Ramos (cell line): ENCODE results near the gene GNB5.

Source experiments
- in situ Hi-C: fragments of 300-500 bp; cut with MboI; formaldehyde crosslinking; loops from one replicate; pipeline ENCODE4 v1.14.3; 2022; ENCODE audit warnings: low sequenced_read_pairs; ENCODE audit not compliant: unreplicated experiment

GNB5 gene

DNA sequence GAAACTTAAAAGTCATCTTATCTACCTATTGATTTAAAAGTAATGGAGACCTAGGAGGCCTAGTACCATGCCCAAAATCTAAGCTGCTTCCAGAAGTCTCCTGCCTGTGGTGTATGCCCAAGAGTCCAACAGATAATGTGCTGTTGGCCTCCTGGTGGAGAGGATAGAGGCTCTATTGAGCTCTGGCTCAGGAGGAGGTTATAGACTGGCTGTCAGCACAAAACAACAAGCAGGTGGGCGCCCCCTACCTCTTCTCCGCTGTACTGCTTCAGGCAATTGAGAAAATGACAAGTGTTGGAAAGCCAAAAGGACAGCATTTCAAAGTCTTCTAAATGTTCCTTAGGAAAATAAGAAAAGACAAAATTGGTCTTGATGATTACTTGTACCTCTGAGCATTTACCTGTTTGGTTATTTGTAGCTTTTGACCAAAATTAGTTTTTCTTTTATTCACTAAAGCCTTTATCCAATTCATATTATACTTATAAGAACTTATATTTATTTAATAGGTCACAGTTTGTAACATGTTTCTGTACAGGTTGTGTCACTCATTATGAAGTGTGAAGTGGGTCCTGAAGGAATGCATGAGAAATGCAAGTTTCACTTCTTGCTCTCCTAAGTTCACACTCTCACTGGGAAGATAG, 17.2 kb upstream of the GNB5 start:
- in situ Hi-C loops: no loop called here

GRCh38 chr15:52207191-52207590, 16.0 kb upstream of the GNB5 start:
- in situ Hi-C loops: no loop called here

DNA sequence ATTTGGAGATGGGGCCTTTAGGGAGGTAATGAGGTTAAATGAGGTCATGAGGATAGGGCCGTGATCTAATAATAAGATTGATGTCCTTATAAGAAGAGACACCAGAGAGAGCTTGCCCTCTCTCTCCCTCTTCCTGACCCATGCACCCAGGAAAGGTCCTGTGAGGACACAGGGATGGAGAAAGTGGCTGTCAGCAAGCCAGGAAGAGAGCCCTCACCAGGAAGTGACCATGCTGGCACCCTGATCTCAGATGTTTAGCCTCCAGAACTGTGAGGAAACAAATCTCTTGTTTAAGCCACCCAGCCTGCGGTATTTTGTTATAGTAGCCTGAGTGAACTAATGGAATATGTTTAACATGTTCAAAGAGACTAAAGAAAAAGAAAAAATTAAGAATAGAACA, 15.3 kb upstream of the GNB5 start:
- in situ Hi-C loops: no loop called here

DNA sequence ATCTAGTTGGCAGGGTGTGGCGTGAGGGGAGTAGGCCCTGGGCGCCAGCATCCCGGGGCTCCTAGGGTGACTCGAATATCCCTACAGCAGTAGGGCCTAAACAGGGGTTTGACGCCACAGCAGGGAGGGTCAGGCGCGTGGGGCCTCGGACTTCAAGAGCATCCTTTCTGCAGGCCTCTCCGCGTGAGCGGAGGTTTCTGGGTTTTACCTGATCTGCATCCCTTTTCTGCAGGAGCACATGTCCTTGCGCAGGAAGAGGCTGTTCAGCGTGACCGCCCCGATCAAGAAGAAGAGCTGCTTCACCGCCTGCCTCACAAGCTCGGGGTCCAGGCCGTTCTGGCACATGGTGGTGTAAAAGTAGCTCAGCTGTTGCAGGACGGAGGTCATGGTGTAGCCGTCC, 13.5 kb upstream of the GNB5 start:
- in situ Hi-C loops: no loop called here

DNA sequence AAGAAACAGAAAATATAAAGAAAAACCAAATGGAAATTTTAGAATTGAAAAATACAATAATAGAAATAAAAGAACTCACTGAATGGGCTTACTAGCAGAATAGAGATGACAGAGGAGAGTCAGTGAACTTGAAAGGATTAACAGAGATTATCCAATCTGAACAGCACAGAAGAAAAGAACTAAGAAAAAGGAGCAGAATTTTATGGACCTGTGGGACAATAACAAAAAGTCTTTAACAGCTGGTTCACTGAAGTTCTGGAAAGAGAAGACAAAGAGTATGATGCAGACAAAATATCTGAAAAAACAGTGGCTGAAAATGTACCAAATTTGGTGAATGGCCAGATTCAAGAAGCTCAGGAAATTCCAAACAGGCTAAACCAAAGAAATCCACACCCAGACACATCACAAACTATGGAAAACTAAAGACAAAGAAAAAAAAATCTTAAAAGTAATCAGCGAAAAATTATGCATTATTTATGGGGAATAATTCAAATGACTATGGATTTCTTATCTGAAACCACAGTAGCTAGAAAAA, 9.7 kb upstream of the GNB5 start:
- in situ Hi-C loops: no loop called here

- in situ Hi-C loops: no loop called here
Measured at GRCh38 chr15:52199271-52199670, 8.1 kb upstream of the GNB5 start.

DNA sequence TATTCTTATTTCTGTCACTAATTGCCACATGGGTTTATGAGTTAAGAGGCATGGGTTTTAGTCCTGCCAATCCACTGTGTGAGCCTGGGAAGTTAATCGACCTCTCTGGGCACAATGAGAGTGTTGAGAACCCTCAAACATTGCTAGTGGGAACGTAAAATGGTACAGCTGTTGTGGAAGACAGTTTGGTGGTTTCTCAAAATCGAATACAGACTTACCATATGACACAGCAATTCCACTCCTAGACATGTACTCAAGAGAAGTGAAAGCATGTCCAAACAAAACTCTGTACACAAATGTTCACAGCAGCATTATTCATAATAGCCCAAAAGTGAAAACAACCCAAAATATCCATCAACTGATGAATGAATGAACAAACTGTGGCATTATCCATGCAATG, 5.7 kb upstream of the GNB5 start:
- in situ Hi-C loops: no loop called here

GRCh38 chr15:52193791-52194190, 2.6 kb upstream of the GNB5 start:
- in situ Hi-C loops: no loop called here

GRCh38 chr15:52193321-52193720, 2.1 kb upstream of the GNB5 start:
- in situ Hi-C loops: no loop called here

GRCh38 chr15:52186651-52187486, 4.3 kb downstream of the GNB5 start:
- in situ Hi-C loops: no loop called here

DNA sequence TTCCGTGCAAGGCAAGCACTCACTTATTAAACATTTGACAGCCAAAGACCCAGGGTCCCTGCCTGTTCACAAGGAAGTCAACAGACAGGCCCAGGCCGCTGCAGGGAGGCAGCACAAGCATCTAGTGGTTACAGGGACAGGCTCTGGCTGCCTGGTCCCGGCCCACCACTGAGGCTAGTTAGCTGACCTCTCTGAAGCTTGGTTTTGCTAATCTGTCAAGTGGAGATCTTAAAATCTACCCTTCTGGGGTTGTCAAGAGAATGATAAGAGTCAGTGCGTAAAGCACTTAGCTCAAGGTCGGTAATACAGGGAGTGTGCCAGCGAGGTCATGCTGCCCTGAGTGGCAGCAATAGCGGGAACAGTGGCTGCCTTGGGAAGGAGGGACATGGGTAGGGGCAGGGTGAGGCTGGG, 6.0 kb downstream of the GNB5 start:
- in situ Hi-C loops: no loop called here

GRCh38 chr15:52184721-52185120, 6.5 kb downstream of the GNB5 start:
- in situ Hi-C loops: no loop called here

- in situ Hi-C loops: no loop called here
Measured at GRCh38 chr15:52183562-52184173, 7.5 kb downstream of the GNB5 start.

GRCh38 chr15:52181938-52182780, 9.0 kb downstream of the GNB5 start:
- in situ Hi-C loops: no loop called here

- in situ Hi-C loops: no loop called here
Measured at GRCh38 chr15:52180851-52181450, 10.2 kb downstream of the GNB5 start.

DNA sequence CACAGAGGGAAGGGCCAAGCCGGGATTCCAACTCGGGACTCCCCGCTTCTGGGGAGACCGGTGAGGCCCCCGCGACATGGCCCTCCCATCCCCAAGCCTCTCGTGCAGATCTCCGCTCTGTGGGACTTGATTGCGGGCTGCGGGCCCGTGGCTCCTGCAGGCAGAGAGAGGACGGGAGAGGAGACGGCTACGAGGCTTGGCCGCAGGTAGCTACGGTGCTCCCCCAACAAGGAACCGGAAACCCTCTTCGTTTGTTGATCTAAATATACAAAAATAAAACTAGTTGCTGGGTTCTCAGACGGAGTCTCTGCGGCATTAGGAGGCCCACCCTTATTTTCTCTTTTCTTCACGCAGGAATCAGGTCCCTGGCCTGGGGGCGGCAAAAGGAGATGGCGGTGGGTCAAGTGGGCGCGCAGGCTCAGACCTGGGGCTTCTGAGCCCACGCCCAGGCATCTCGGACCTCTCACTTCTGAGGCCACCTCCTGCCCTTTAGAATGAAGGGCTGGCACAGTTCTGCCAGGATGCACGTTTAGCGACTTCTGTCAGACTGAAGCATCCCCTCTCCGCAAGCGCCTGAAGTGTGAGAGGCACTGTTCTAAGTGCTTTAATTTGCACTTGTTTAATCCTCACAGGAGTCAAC, 10.9 kb downstream of the GNB5 start:
- in situ Hi-C loops: no loop called here

DNA sequence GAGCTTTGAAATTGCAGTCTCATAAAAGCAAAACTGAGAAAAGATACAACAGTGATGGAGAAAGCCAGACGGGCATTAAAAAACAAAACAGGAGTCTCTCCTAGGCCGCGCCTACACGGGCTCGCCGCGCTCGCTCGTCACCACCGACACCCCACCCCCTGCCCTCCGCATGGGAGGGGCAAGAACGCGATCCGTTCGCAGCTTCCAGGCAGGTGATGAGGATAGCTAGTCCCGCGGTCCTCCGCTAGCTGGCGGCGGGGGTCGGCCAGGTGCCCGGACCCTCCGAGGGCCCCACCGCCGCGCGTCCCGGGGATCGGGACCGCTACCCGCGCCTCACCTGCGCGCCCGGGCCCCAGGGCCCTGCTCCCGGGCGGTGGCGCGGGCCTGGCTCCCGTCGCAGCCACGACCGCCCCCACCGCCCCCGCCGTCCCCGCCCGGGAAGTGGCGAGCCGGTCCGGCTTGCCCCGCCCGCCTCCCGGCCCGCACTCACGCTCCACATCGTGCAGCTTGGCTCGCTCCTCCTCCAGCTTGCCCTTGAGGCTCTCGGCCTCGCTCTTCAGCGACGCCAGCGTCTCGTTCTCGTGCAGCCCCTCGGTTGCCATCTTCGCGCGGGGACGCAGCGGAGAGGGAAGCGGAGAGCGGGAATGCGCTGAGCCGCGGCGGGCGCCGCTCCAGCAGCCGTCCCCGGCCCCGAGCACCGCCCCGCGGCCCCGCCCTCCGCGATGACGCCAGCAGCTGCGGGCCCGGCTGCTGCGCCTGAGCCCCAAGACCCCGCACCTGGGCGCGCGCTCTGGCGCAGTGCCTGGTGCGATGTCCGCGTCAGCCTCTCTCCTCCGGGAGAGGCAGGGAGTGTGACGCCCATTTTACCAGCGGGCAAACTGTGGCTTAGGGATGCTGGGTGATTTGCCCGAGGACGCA, 11.7 kb downstream of the GNB5 start:
- in situ Hi-C loops: no loop called here

DNA sequence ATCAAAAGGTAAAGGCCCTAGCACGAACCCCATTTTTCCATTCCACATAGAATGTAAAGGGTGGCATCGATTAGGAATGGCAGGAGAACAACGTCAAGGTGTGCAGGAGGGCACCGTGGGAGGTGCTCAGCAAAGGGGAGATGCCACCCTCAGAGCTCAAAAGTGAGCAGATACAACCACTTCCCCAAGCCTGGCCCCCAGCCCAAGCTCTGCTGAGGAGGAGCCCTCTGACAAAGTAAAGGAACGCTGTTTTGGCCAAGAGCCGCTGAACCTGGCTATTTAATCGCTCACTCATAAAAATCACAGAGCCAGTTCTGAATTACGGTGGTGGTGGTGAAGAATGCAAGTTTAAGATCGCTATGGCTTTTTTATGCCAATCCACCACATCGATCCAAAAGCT, 12.4 kb downstream of the GNB5 start:
- in situ Hi-C loops: no loop called here
